BLaER1 (cell line): ENCODE results near the gene CFAP161.
A peak's percentile ranks its signal among the peaks of the same experiment; 100 is the strongest.
"Not testable (repeated sequence)": the region's sequence is repeated elsewhere in the genome, so short reads cannot be mapped to it uniquely, and the experiment has no call there.

ENCODE experiments used
- H3K27ac ChIP-seq: shearing (Covaris generic); formaldehyde crosslinking; 2 replicates; pipeline ENCODE4 v1.8.1; 2022
- H3K27me3 ChIP-seq: shearing (Covaris generic); formaldehyde crosslinking; 2 replicates; pipeline ENCODE4 v1.8.1; 2022
- H3K36me3 ChIP-seq: shearing (Covaris generic); formaldehyde crosslinking; 2 replicates; pipeline ENCODE4 v1.8.1; 2022
- H3K4me1 ChIP-seq: shearing (Covaris generic); formaldehyde crosslinking; 2 replicates; pipeline ENCODE4 v1.8.1; 2022
- H3K4me2 ChIP-seq: shearing (Covaris generic); formaldehyde crosslinking; 2 replicates; pipeline ENCODE4 v1.8.1; 2022
- H3K4me3 ChIP-seq: shearing (Covaris generic); formaldehyde crosslinking; 2 replicates; pipeline ENCODE4 v1.8.1; 2022
- H3K9ac ChIP-seq: shearing (Covaris generic); formaldehyde crosslinking; 2 replicates; pipeline ENCODE4 v1.8.1; 2022
- H3K9me3 ChIP-seq: shearing (Covaris generic); formaldehyde crosslinking; 2 replicates; pipeline ENCODE4 v1.8.1; 2022
- H4K20me1 ChIP-seq: shearing (Covaris generic); formaldehyde crosslinking; 2 replicates; pipeline ENCODE4 v1.8.1; 2022
- Cebpa-rat ChIP-seq: shearing (Covaris generic); IDR thresholded peaks from 2 replicates; pipeline ENCODE4 v1.8.1; 2022

The CFAP161 gene

GRCh38 chr15:81157195-81157938, 23.3 kb downstream of the CFAP161 start:
- Histone ChIP-seq H3K9me3 (no peaks in the 10 kb centered on the region), H3K36me3 (no peaks in the 10 kb centered on the region), H3K4me3 (no peak overlapping the region), H3K4me2 (no peak overlapping the region), H4K20me1 (no peaks in the 10 kb centered on the region), H3K9ac (no peak overlapping the region), H3K4me1 (peaks cover 19% of the 10 kb centered on the region), H3K27ac (no peak overlapping the region), H3K27me3 (no peaks in the 10 kb centered on the region)
- no peak for TF ChIP-seq Cebpa-rat

GRCh38 chr15:81157939-81158223, 23.8 kb downstream of the CFAP161 start:
- Histone ChIP-seq H3K9me3 (no peaks in the 10 kb centered on the region), H3K4me1 (peaks cover 19% of the 10 kb centered on the region), H3K27me3 (no peaks in the 10 kb centered on the region), H4K20me1 (no peaks in the 10 kb centered on the region), H3K4me2 (no peak overlapping the region), H3K36me3 (no peaks in the 10 kb centered on the region), H3K4me3 (no peak overlapping the region), H3K27ac (no peak overlapping the region), H3K9ac (no peak overlapping the region)
- TF ChIP-seq Cebpa-rat, result no peak

DNA sequence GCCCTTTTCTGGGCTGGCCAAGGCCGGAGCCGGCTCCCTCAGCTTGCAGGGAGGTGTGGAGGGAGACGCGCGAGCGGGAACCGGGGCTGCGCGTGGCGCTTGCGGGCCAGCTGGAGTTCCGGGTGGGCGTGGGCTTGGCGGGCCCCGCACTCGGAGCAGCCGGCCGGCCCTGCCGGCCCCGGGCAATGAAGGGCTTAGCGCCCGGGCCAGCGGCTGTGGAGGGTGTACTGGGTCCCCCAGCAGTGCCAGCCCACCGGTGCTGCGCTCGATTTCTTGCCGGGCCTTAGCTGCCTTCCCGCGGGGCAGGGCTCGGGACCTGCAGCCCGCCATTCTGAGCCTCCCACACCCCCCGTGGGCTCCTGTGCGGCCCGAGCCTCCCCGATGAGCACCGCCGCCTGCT, 24.5 kb downstream of the CFAP161 start:
- H3K9me3 ChIP-seq, H3K4me2 ChIP-seq, H3K27ac ChIP-seq, H3K36me3 ChIP-seq, H3K9ac ChIP-seq, H3K4me3 ChIP-seq, H3K27me3 ChIP-seq, H4K20me1 ChIP-seq: not testable (repeated sequence)
- peaks cover 19% of the 10 kb centered on the region for H3K4me1 ChIP-seq

DNA sequence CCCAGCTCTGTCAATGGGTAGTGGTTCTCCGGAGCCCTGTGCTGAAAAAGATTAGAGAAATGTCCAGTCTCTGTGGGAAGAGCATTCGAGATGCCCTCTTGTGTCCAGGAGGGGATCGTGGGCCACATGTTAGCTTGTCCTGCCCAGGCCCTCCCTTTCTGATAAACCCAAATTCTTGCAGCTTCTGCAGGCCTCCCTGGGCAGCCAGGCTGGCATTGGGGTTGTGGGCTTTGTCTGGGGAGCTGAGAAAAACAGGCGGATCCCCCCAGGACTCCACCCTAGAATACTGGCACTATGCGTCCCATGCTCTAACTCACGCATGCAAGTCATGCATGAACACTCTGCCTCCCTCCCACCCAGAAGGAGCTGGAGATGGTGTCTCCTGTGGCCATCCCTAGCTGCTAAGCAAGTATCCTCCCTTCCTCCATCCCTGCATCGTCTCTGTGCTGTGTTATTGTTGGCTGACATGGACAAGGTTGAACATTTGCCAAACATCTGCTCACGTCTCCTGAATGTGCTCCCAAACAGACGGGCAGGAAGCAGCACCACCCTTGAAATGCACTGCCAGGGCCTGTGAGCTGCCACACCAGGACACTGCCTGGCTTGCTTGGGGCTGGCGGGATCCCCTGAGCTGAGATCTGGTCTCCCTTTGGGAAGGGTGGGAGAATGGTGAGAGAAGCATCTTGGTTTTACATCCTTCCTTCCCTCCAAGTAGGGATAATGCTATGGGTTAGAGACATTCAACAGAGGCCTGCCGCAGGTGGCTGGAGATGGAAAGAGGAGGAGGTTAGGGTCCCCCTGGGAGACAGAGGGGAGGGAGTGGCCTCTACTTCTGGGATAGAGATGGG, 26.5 kb downstream of the CFAP161 start:
- H4K20me1 ChIP-seq, result no peaks in the 10 kb centered on the region
- H3K27ac ChIP-seq, result no peak overlapping the region
- no peak overlapping the region for H3K4me3 ChIP-seq
- peaks cover 19% of the 10 kb centered on the region for H3K4me1 ChIP-seq
- peak overlapping the region; percentile 36; the same call in 1 of the 2 replicates for H3K4me2 ChIP-seq
- H3K27me3 ChIP-seq, result no peaks in the 10 kb centered on the region
- no peaks in the 10 kb centered on the region for H3K9me3 ChIP-seq
- H3K9ac ChIP-seq, result no peak overlapping the region
- no peak for TF ChIP-seq Cebpa-rat
- no peaks in the 10 kb centered on the region for H3K36me3 ChIP-seq

GRCh38 chr15:81161160-81161673, 27.1 kb downstream of the CFAP161 start:
- Histone ChIP-seq H3K4me2 (peak overlapping the region; percentile 36), H4K20me1 (no peaks in the 10 kb centered on the region), H3K4me1 (peaks cover 19% of the 10 kb centered on the region), H3K9ac (no peak overlapping the region), H3K27me3 (no peaks in the 10 kb centered on the region), H3K4me3 (no peak overlapping the region), H3K27ac (no peak overlapping the region), H3K9me3 (no peaks in the 10 kb centered on the region), H3K36me3 (no peaks in the 10 kb centered on the region)
- TF ChIP-seq Cebpa-rat, result no peak

GRCh38 chr15:81161851-81162250, 27.8 kb downstream of the CFAP161 start:
- Histone ChIP-seq H3K4me1 (peaks cover 19% of the 10 kb centered on the region), H3K9ac (no peak overlapping the region), H3K27ac (no peak overlapping the region), H3K4me3 (no peak overlapping the region), H3K4me2 (peak overlapping the region; percentile 36; the same call in 1 of the 2 replicates), H4K20me1 (no peaks in the 10 kb centered on the region), H3K27me3 (no peaks in the 10 kb centered on the region), H3K9me3 (no peaks in the 10 kb centered on the region), H3K36me3 (no peaks in the 10 kb centered on the region)
- TF ChIP-seq Cebpa-rat, result no peak

GRCh38 chr15:81163961-81164800, 30.1 kb downstream of the CFAP161 start:
- Histone ChIP-seq H3K27ac (no peak overlapping the region), H3K4me1 (peaks cover 19% of the 10 kb centered on the region), H3K36me3 (no peaks in the 10 kb centered on the region), H3K4me2 (no peak overlapping the region), H4K20me1 (no peaks in the 10 kb centered on the region), H3K27me3 (no peaks in the 10 kb centered on the region), H3K4me3 (no peak overlapping the region), H3K9me3 (no peaks in the 10 kb centered on the region), H3K9ac (no peak overlapping the region)
- no peak for TF ChIP-seq Cebpa-rat

GRCh38 chr15:81165535-81165934, 31.5 kb downstream of the CFAP161 start:
- Histone ChIP-seq H3K4me1 (peaks cover 15% of the 10 kb centered on the region), H3K27me3 (no peaks in the 10 kb centered on the region), H3K36me3 (no peaks in the 10 kb centered on the region), H4K20me1 (no peaks in the 10 kb centered on the region), H3K27ac (no peak overlapping the region), H3K9me3 (no peaks in the 10 kb centered on the region), H3K9ac (no peak overlapping the region), H3K4me2 (no peak overlapping the region), H3K4me3 (no peak overlapping the region)
- TF ChIP-seq Cebpa-rat, result no peak

DNA sequence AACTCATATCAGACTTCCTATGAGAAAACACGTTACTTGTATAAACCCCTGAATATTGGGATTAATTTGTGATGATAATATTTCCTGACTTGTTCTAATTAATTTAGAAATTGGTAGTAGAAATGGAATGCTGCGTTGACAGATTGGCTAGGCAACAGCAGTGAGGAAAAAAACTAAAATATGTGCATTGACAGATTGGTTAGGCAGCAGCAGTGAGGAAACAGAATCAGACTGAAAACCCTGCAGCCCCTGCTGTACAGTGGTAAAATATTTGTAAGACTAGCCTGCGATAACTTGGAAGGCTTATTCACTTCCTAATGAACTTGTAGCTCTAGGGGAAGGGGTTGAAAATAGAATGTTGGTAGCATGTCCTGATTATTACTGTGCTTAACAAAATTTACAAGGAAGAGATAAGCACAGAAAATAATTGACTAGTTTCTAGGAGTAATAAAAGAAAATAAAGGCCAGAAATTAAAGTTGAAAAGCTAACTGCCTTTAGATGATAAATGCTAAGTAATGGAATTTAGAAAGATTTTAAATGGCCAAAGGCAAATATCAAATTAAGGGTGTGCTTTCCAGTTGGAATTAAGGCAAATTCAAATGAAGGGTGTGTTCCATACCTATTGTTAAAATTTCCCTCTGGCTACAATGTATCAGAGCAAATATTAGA, 32.7 kb downstream of the CFAP161 start:
- no peaks in the 10 kb centered on the region for H3K27me3 ChIP-seq
- H3K36me3 ChIP-seq, result no peaks in the 10 kb centered on the region
- no peak for TF ChIP-seq Cebpa-rat
- no peaks in the 10 kb centered on the region for H4K20me1 ChIP-seq
- H3K4me1 ChIP-seq, result peaks cover 3% of the 10 kb centered on the region
- no peak overlapping the region for H3K27ac ChIP-seq
- no peak overlapping the region for H3K4me3 ChIP-seq
- no peaks in the 10 kb centered on the region for H3K9me3 ChIP-seq
- H3K4me2 ChIP-seq, result no peak overlapping the region
- H3K9ac ChIP-seq, result no peak overlapping the region
